GM19468 (cell line): ENCODE measurements around the gene SH2D3A.

Source experiments
- ATAC-seq: cut with Tn5 transposase; IDR thresholded peaks from one replicate; pipeline ENCODE4 v1.9.1; 2021; ENCODE audit warnings: mild to moderate bottlenecking, moderate library complexity, moderate number of reproducible peaks; ENCODE audit not compliant: unreplicated experiment; ENCODE audit errors: extremely low read depth

The SH2D3A gene

DNA sequence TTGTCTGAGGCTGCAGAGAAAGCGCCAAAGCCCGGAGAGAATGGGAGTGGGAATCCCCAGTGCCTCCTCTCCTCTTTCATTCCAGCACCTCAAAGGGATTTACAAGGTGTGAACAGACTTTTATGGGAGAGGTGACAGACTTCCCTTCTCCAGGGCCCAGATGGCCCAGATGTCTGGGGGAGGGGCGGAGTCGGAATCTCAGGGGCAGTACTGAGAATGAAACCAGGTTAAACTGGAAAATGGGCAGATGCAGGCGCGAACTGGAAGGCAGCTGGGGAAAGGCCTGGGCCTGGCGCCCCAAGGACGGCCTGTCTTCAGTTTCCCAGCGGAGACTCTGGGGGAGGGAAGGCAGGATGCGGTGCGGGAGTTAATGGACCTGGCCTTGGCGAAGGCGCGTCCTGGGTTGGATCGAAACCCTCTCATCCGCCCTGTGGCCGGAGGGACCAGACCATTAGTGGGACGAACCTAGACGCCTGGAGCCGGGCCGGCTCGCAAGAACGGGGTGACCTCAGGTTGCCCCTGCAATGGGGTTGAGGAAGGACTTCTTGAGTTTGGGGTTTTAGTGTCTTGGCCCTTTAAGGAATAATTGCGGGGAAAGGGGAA lies 28.3 kb downstream of the SH2D3A start:
- ATAC-seq: no peak

- no peak for ATAC-seq
Measured at GRCh38 chr19:6737873-6738786, 29.1 kb downstream of the SH2D3A start.

GRCh38 chr19:6737284-6737872 lies 29.9 kb downstream of the SH2D3A start, which contains the start of gene GPR108:
TSS of gene GPR108 (minus strand) at chr19:6737580. CDS start at chr19:6737576, 4 bp downstream.
- peak; percentile 29 for ATAC-seq

DNA sequence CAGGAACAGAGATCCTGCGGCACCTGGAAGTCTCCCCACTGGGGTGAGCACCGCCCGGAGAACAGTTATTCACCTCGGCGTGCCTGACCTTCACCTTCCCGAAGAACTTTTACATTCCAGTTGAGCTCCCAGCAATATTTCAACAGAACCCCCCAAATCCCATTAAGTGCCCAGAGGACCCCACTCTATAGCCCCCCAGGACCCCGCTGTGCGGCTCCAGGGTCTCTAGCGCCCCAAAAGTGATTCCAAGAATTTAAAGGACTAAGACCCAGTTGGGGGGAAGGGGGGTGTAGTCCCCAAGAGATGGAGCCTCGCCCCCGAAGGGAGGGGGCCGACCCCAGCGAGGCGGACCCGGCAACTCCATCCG lies 30.3 kb downstream of the SH2D3A start:
- ATAC-seq: no peak

DNA sequence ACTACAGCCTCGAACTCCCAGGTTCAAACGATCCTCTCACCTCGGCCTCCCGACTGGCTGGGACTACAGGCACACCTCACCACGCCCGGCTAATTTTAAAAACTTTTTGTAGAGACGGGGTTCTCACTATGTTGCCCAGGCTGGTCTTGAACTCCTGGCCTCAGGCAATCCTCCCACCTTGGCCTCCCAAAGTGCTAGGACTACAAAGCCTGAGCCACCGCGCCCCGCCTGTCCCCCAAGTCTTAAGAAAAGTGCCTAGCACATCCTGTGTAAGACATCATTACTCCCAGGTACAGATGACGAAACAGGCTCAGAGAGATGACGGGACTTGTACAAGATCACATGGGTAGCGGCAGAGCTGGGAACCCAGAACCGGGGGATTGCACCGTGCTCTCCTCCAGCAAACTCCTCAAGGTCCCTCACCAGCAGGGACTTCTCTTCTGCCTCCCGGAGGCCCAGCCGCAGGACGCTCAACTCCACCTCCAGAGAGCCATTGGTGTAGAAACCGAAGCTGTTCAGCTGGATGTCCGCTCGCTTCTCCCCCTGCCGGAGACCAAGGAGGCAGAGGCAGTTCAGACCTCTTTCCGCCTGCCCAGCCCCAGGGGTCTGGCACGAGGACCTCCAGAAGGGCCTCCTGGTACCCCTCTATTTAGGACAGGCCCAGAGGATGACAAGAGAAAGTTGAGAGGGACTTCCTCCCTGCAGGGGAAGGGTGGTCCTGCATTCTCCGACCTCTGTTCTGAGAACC lies 30.9 kb downstream of the SH2D3A start:
- ATAC-seq: no peak

DNA sequence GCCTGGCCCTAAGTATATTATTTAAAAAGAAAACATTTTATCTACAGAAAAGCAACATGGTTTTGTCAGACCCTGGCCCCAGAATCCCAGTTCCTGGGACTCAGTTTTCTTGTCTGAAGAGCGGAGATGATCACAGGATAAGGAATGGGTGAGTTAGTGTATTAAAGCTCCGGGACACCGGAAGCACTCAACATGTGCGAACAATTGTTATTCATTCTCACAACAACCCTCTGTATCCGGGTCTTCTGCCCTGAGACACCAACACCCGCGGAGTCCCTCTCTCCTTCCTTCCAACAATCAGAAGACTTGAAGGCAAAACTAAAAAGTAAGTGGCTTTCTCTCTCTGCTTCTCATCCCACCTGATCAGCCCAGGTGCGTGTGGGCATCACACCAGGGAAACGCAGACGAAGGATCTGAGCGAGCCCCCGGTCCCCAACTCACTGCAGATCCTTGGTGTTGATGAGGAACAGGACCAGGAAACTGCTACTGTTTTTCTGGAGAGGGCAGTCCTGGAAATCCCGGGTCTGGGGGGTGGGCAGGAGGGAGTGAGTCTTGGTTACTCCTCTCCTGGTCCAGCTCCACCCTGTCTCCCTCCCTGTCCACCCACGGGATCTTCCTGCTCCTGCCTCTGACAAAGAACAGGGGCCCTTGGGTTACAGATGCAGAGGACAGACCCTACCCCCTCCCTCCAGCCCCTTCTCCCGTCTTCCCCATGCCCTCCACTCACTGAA lies 31.9 kb downstream of the SH2D3A start:
- ATAC-seq: no peak

DNA sequence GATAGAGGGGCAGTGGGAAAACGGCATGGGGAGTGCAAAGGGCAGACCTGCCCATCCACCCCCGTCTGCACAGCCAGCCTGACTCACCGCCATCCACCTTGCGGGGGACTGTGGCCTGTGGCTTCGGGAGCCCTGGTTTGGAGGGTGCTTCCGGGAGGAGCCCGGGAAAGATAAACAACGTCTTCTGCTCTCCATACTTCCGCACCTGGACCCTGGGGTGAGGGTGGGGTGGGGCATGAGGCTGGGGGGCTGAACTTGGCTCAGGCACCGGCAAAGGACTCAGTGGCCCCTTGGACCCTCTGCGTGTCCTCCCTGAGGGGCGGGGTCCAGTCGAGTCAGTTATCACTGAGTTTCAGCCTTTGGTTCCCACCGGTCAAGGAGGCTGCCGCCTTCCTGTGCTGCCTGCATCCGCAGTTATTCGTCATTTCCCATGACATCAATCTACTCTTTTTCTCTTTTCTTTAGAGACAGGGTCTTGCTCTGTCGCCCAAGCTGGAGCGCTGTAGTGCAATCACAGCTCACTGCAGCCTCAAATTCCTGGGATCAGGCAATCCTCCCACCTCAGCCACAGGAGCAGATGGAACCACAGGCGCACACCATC lies 33.0 kb downstream of the SH2D3A start:
- no peak for ATAC-seq

- ATAC-seq: no peak
Measured at GRCh38 chr19:6733338-6734095, 33.7 kb downstream of the SH2D3A start.

DNA sequence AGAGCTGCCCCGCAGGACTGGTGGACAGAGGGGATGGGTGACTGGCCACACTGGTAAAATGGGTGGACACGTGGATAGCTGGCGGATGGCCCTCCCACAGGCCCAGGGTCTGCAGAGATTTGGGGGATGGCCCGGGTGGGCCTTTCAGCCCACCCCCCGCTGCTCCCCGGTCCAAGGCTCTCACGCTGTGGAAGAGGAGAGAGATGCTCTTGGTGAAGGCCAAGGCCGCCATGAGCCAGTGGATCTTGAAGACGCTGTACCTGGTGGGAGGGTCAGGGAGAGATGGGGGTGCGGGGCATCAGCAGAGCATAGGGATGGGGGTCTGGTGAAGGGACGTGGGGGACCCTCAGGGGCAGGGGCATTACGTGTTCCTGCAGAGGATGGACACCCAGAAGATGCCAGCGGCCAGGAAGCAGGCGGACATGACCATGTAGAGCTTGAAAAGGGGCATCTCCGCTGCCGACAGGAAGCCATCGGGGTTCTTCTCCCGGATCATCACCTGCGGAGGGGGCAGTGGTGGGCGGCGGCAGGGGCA lies 34.4 kb downstream of the SH2D3A start:
- no peak for ATAC-seq

DNA sequence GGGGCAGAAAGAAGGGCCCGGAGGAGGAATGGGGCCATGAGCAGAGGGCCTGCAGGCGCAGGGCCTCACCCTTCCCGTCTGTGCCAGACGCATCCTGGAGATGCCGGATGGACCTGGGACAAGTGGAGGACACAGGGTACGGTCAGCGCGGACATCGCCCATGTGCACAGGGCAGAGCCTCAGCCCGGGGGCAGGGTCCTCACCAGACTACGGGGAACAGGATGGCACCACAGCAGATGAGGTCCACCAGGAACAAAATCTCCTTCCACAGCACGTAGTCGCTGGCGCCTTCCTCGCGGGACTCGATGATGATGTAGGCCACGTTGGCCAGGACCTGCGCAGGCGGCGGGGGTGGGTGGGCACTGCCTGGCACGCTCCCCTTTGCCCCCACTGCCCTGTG lies 35.4 kb downstream of the SH2D3A start:
- ATAC-seq: no peak

DNA sequence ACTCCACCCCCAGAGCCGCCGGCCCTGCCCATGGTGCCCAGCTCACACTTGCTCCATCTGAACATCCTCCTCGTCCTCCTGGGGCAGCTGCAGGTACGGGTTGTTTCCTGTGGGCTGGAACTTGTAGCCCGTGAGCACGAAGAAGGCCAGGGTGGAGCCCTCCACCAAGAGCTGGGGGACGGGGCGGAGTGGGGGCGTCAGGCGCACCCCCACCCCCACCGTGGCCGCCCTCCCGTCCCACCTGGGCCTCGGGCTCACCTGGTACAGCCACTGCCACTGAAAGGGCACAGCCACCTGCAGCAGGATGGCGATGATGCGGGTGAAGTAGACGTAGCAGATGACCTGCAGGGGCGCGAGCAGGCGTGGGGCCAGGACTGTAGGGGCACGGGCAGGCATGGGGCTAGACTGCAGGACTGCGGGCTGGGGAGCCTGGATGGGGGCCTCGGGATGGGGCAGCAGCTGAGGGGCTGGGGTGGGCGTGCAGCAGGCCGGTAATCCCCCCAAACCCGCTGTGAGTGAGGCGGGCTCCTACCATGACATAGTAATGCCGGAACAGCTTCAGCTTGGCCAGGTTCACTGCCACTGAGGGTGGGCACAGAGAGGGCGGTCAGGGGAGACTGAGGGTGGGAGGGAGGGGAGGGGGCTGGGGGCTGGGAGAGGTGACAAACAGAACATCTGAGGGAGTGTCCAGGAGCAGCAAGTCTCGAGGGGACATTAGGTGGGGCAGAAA lies 36.1 kb downstream of the SH2D3A start:
- no peak for ATAC-seq

DNA sequence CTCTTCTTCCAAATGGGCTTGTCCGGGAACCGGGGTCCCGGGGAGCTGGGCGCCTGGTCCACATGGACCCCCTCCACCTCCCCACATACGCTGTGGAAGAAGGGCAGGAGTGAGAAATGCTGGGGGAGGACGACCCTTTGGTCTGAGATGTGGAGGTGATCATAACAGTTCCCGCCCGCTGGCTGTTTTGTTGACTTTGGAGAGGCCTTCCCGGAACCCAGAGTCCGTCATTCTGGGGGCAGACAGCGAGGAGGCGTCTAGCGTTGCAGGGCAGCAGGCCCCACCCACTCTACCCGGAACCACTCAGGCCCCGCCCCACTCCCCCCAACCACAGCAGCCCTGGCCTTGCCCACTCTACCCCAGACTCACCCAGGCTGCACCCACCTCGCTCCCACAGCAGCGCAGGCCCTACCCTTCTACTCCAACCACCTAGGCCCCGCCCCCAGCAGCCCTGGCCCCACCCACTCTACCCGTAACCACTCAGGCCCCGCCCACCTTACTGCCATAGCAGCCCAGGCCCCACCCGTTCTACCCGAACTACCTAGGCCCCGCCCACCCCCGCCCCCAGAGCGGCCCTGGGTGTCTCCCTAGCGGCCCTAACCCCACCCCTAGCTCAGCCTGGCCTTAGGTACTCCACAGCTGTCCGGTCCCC lies 37.0 kb downstream of the SH2D3A start:
- ATAC-seq: no peak

DNA sequence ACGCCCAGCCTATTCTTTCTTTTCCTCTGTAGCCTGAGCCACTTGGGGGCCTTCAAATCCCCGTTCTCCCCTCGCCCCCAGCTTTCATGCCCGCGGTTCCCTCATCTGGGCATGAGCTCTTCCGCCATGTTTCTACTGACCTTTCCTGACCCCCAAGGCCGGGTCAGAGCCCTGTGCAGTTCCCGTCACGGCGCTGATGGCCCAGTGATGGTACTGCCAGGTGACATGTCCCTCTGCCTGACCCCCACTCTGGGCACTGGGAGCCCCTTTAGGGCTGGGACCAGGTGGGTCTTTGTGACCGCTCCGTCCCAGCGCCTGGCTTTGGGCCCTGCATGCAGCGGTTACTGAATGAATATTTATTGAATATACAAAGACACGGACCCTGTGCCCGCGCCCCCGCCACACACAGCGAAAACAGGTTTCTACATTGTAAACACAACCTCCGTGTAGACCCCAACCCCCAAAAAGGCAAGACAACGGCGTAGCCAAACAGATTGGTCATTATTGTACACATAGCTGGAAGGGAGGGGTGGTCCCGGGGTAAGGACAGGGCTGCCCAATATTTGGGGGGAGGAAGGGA lies 37.6 kb downstream of the SH2D3A start:
- no peak for ATAC-seq

GRCh38 chr19:6728346-6728745 lies 38.9 kb downstream of the SH2D3A start:
- ATAC-seq: no peak

DNA sequence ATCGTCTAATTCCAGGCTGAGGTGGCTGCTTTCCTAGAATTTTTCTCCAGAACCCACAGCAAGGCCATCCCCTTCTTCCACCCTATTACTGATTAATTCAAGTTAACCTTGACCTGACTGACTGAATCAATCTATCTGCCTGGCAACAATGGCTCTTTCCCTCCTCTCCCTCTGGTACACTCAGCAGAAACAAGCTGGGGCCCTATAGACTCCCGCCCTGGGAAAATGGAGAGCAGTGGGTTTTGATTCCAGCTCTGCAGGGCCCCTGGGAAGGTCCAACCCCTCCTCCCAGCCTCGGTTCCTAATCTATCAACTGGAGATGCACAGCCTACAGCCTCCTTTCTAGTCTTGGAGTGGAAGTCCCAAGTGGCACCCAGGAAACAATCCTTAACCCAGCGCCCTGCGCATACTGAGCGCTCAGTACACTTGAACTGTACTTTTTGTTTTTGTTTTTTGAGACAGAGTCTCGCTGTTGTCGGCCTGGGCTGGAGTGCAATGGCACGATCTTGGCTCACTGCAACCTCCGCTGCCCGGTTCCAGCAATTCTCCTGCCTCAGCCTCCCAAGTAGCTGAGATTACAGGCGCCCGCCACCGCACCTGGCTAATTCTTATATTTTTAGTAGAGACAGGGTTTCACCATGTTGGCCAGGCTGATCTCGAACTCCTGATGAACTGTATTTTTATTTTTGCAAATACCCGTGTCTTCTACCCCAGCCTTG lies 41.6 kb downstream of the SH2D3A start:
- ATAC-seq: no peak
